NCI-H2107 treated with DMSO at 0.1 percent for 48 hours (cell line): ENCODE results near the gene FAM110C.

Experiments used
- DNase-seq: peaks from one replicate; lab custom pipeline; 2025; ENCODE audit not compliant: unreplicated experiment; lab: John Stamatoyannopoulos, UW

Gene FAM110C

DNA sequence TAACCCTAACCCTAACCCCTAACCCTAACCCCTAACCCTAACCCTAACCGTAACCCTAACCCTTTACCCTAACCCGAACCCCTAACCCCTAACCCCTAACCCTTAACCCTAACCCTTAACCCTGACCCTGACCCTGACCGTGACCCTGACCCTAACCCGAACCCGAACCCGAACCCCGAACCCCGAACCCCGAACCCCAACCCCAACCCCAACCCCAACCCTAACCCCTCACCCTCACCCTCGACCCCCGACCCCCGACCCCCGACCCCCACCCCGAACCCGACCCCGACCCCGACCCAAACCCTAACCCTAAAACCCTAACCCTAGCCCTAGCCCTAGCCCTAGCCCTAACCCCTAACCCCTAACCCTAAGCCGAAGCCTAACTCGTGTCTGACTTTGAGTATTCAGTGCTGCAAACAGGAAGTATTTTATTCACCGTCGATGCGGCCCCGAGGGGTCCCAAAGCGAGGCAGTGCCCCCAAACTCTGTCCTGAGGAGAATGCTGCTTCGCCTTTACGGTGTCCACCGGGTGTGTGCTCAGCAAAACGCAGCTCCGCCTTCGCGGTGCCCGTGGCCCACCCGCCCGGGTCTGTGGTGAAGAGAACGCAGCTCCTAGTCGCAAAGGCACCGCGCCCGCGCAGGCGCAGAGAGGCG, 36.0 kb downstream of the FAM110C start:
- no peak for DNase-seq
